ENCODE data around the gene TRIM60.

DNA sequence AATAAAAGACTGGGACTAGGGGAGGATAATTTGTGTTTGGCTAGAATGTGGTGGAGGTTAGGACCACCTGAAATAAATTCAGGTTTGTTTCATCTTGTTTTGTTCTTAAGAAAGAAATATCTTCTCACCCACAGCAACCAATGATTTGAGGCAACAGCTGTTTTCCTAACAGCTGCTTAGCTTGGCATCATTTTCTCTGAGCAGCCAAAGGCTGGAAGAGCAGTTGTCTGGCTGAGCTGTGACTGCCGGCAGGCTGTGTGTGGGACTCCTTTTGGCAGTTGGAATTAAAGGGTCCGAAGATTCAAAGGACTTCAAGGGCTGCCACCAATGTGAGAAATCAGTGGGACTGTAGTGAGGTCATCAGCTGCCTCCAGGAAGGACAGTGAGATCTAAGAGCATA lies 26.9 kb downstream of the TRIM60 start:
- no peak for TF ChIP-seq EZH2 (IDR thresholded peaks at IDR 0.05)
- TF ChIP-seq, protein P1, sequence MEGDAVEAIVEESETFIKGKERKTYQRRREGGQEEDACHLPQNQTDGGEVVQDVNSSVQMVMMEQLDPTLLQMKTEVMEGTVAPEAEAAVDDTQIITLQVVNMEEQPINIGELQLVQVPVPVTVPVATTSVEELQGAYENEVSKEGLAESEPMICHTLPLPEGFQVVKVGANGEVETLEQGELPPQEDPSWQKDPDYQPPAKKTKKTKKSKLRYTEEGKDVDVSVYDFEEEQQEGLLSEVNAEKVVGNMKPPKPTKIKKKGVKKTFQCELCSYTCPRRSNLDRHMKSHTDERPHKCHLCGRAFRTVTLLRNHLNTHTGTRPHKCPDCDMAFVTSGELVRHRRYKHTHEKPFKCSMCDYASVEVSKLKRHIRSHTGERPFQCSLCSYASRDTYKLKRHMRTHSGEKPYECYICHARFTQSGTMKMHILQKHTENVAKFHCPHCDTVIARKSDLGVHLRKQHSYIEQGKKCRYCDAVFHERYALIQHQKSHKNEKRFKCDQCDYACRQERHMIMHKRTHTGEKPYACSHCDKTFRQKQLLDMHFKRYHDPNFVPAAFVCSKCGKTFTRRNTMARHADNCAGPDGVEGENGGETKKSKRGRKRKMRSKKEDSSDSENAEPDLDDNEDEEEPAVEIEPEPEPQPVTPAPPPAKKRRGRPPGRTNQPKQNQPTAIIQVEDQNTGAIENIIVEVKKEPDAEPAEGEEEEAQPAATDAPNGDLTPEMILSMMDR (IDR thresholded peaks at IDR 0.05): no peak
